H1 (cell line): Measurements from ENCODE around the gene SSH2. TPM values are rescaled to one million over a fixed set of nuclear protein-coding genes. Genes with fewer than 3 reads are reported as not detected.

ENCODE experiments used
- CTCF ChIA-PET: fragments of 300-600 bp; sonication (Branson Sonifier 250); formaldehyde crosslinking; loops from one replicate; lab custom pipeline; 2021; ENCODE audit not compliant: partially characterized antibody; lab: Charles Lee
- POLR2A ChIA-PET: fragments of 300-600 bp; sonication (Branson Sonifier 250); formaldehyde crosslinking; loops from one replicate; lab custom pipeline; 2021; ENCODE audit warnings: inconsistent platforms; ENCODE audit not compliant: partially characterized antibody; lab: Charles Lee
- DNase-seq, 2 experiments: peaks; one replicate each; pipeline versions ENCODE4 v3.0.0 to v3.0.0-alpha.2; 2010 to 2022; ENCODE audit warnings: low spot score in 2 of 2, low read depth in 1 of 2, mixed read lengths in 1 of 2
- FAIRE-seq: peaks from 2 replicates; lab custom pipeline; 2011; peaks lifted over from hg19 to GRCh38; lab: Jason Lieb, UNC
- H2AFZ ChIP-seq: 2 replicates; pipeline ENCODE4 v1.8.1; 2012; ENCODE audit warnings: low read length, inconsistent platforms
- H2AK5ac ChIP-seq: 2 replicates; pipeline ENCODE4 v1.6.1; 2013; ENCODE audit warnings: low read depth, low read length
- H2BK120ac ChIP-seq: replicated peaks from 2 replicates; pipeline ENCODE3; 2013; ENCODE audit warnings: low read depth, low read length, inconsistent platforms
- H2BK12ac ChIP-seq: 2 replicates; pipeline ENCODE4 v1.6.1; 2013; ENCODE audit warnings: low read depth, low read length
- H2BK15ac ChIP-seq: 2 replicates; pipeline ENCODE4 v1.6.1; 2013; ENCODE audit warnings: low read length
- H2BK20ac ChIP-seq: 2 replicates; pipeline ENCODE4 v1.6.1; 2013; ENCODE audit warnings: low read length
- H2BK5ac ChIP-seq: 2 replicates; pipeline ENCODE4 v1.6.1; 2013; ENCODE audit warnings: low read depth, low read length
- H3K14ac ChIP-seq: 2 replicates; pipeline ENCODE4 v1.6.1; 2013; ENCODE audit warnings: inconsistent platforms; ENCODE audit not compliant: insufficient read length
- H3K18ac ChIP-seq: 2 replicates; pipeline ENCODE4 v1.6.1; 2013; ENCODE audit warnings: low read length; ENCODE audit errors: extremely low read depth
- H3K23ac ChIP-seq: 2 replicates; pipeline ENCODE4 v1.6.1; 2013; ENCODE audit warnings: inconsistent platforms; ENCODE audit not compliant: insufficient read length
- H3K23me2 ChIP-seq: 2 replicates; pipeline ENCODE4 v1.6.1; 2013; ENCODE audit warnings: low read depth, low read length
- H3K27ac ChIP-seq: 2 replicates; pipeline ENCODE4 v1.6.1; 2011; ENCODE audit warnings: low read depth, low read length, inconsistent platforms
- H3K27me3 ChIP-seq, 4 experiments: replicated peaks in 1 of 4; 1 replicate in 1 of 4; 2 replicates in 3 of 4; pipeline versions ENCODE4 v1.6.1 to v1.8.1; 2011 to 2013; ENCODE audit warnings: low read length in 3 of 4, mild to moderate bottlenecking in 3 of 4, inconsistent platforms in 2 of 4, mixed read lengths in 2 of 4, moderate library complexity in 1 of 4; ENCODE audit not compliant: control insufficient read depth in 3 of 4, insufficient read depth in 3 of 4; ENCODE audit errors: extremely low read depth in 1 of 4
- H3K36me3 ChIP-seq, 4 experiments: 2 replicates each; pipeline versions ENCODE4 v1.6.1 to v1.8.1; 2011 to 2013; ENCODE audit warnings: mild to moderate bottlenecking in 4 of 4, low read length in 3 of 4, moderate library complexity in 2 of 4, control low read depth in 1 of 4, inconsistent platforms in 1 of 4; ENCODE audit not compliant: insufficient read depth in 4 of 4, control insufficient read depth in 2 of 4
- H3K4ac ChIP-seq: replicated peaks from 2 replicates; pipeline ENCODE3; 2013; ENCODE audit warnings: low read length, low read depth, mixed read lengths, inconsistent platforms; ENCODE audit not compliant: insufficient read length
- H3K4me1 ChIP-seq, 4 experiments: replicated peaks in 1 of 4; 1 replicate in 1 of 4; 2 replicates in 3 of 4; pipeline versions ENCODE4 v1.6.1 to v1.8.1; 2011 to 2013; ENCODE audit warnings: low read length in 3 of 4, inconsistent platforms in 2 of 4, mixed read lengths in 1 of 4; ENCODE audit not compliant: insufficient read depth in 4 of 4, control insufficient read depth in 3 of 4
- H3K4me2 ChIP-seq, 2 experiments: 2 replicates each; pipeline versions ENCODE4 v1.6.1 to v1.8.1; 2011 to 2013; ENCODE audit warnings: low read depth in 2 of 2, low read length in 2 of 2, control low read depth in 1 of 2, inconsistent platforms in 1 of 2, mild to moderate bottlenecking in 1 of 2; ENCODE audit not compliant: insufficient read depth in 1 of 2
- H3K4me3 ChIP-seq, 4 experiments: fragments of 200-600, 300-600 bp in 1 of 4; sonication (generic), shearing (Covaris generic), sonication (Bioruptor Twin) in 1 of 4; 2 replicates each; pipeline versions ENCODE4 v1.5.1 to v1.8.1; 2011 to 2016; ENCODE audit warnings: low read length in 4 of 4, low read depth in 3 of 4, control low read depth in 2 of 4, inconsistent platforms in 2 of 4, mild to moderate bottlenecking in 2 of 4, mixed read lengths in 1 of 4, moderate library complexity in 1 of 4; ENCODE audit not compliant: insufficient read depth in 2 of 4; ENCODE audit errors: extremely low read depth in 1 of 4
- H3K56ac ChIP-seq: replicated peaks from 2 replicates; pipeline ENCODE3; 2013; ENCODE audit warnings: low read depth, mild to moderate bottlenecking, mixed read lengths, low read length, inconsistent platforms; ENCODE audit not compliant: insufficient read length
- H3K79me1 ChIP-seq: 2 replicates; pipeline ENCODE4 v1.6.1; 2013; ENCODE audit warnings: low read depth, low read length, control low read depth
- H3K79me2 ChIP-seq, 2 experiments: 2 replicates each; pipeline versions ENCODE4 v1.6.1 to v1.8.1; 2012 to 2013; ENCODE audit warnings: low read length in 2 of 2, mild to moderate bottlenecking in 2 of 2, inconsistent platforms in 1 of 2; ENCODE audit not compliant: insufficient read depth in 2 of 2, control insufficient read depth in 1 of 2
- H3K9ac ChIP-seq, 4 experiments: replicated peaks in 1 of 4; 1 replicate in 1 of 4; 2 replicates in 3 of 4; pipeline versions ENCODE4 v1.6.1 to v1.8.1; 2011 to 2013; ENCODE audit warnings: low read depth in 3 of 4, low read length in 3 of 4, control low read depth in 2 of 4, mild to moderate bottlenecking in 2 of 4, moderate library complexity in 2 of 4, inconsistent platforms in 1 of 4; ENCODE audit errors: extremely low read depth in 1 of 4
- H3K9me3 ChIP-seq, 2 experiments: 2 replicates each; pipeline versions ENCODE4 v1.6.1 to v1.8.1; 2012 to 2013; ENCODE audit warnings: mild to moderate bottlenecking in 2 of 2, moderate library complexity in 2 of 2, control low read depth in 1 of 2, inconsistent platforms in 1 of 2, low read depth in 1 of 2, low read length in 1 of 2, mixed read lengths in 1 of 2; ENCODE audit not compliant: insufficient read depth in 2 of 2
- H4K20me1 ChIP-seq, 2 experiments: replicated peaks in 1 of 2; 2 replicates each; pipeline versions ENCODE3 to v1.8.1; 2011 to 2013; ENCODE audit warnings: inconsistent platforms in 2 of 2, low read length in 2 of 2, mild to moderate bottlenecking in 1 of 2; ENCODE audit not compliant: insufficient read depth in 2 of 2, control insufficient read depth in 1 of 2
- H4K5ac ChIP-seq: 2 replicates; pipeline ENCODE4 v1.6.1; 2013; ENCODE audit warnings: low read length, low read depth, mixed read lengths, inconsistent platforms; ENCODE audit not compliant: insufficient read length
- H4K8ac ChIP-seq: 2 replicates; pipeline ENCODE4 v1.8.0; 2013; ENCODE audit warnings: mild to moderate bottlenecking, moderate library complexity, low read length, inconsistent platforms; ENCODE audit not compliant: insufficient read depth; ENCODE audit errors: extremely low read depth
- H4K91ac ChIP-seq: replicated peaks from 2 replicates; pipeline ENCODE3; 2013; ENCODE audit warnings: low read length, mixed read lengths, inconsistent platforms; ENCODE audit not compliant: insufficient read length
- EP300 ChIP-seq, 2 experiments: IDR thresholded peaks; 1 replicate in 1 of 2; 2 replicates in 1 of 2; pipeline ENCODE4 v1.6.1; 2011 to 2012; ENCODE audit warnings: low read depth in 2 of 2, low read length in 2 of 2, mild to moderate bottlenecking in 2 of 2, borderline replicate concordance in 1 of 2, inconsistent platforms in 1 of 2, moderate library complexity in 1 of 2
- JUND ChIP-seq: IDR thresholded peaks from 2 replicates; pipeline ENCODE4 v1.6.1; 2011; ENCODE audit warnings: mild to moderate bottlenecking, improper control_type of control experiment, low read length
- POU5F1 ChIP-seq: IDR thresholded peaks from 2 replicates; pipeline ENCODE4 v1.6.1; 2011; ENCODE audit warnings: low read depth, mild to moderate bottlenecking, low read length, moderate library complexity
- SP4 ChIP-seq: IDR thresholded peaks from 2 replicates; pipeline ENCODE4 v1.6.1; 2012; ENCODE audit warnings: low read length, inconsistent platforms
- WGBS, 2 experiments: shearing (Covaris generic) in 1 of 2; methylation state at CpG; one replicate each; pipeline versions ENCODE4 v1.1.6 to v1.1.7; 2013 to 2015; ENCODE audit warnings: low lambda C conversion rate in 2 of 2, mixed read lengths in 2 of 2, inconsistent platforms in 1 of 2, low coverage in 1 of 2, missing lambda C conversion rate in 1 of 2; ENCODE audit not compliant: insufficient replicate concordance in 2 of 2, insufficient coverage in 1 of 2, insufficient read length in 1 of 2; ENCODE audit errors: extremely low coverage in 1 of 2, missing lambda C conversion rate in 1 of 2; 5-methylcytosine and 5-hydroxymethylcytosine counted together
- polyA plus RNA-seq, 7 experiments: library from polyadenylated mRNA; depleted of rRNA in 3 of 7; stranded (reverse) in 5 of 7; unstranded in 2 of 7; fragments of >200 nt in 5 of 7; fragments of 200-250 nt in 2 of 7; gene quantifications; 1 replicate in 5 of 7; 2 replicates in 1 of 7; 4 replicates in 1 of 7; pipeline versions ENCODE4 v1.2.1 to v1.2.3, GENCODE V29; 2011 to 2013; ENCODE audit warnings: missing spikeins in 2 of 7, mixed read lengths in 2 of 7
- total RNA-seq: library from RNA; stranded (reverse); fragmentation: NEBNext Ultra II Directional; extraction: Animal tissue kit (Norgen Biotek cat#: 25700); gene quantifications from 2 replicates; pipeline ENCODE4 v1.2.1, GENCODE V29; 2021
- TF ChIP-seq, protein P1 (sequence below): IDR thresholded peaks from 2 replicates; pipeline ENCODE4 v1.6.1; 2012; ENCODE audit warnings: inconsistent platforms
- TF ChIP-seq, protein P2 (sequence below), 3 experiments: IDR thresholded peaks; 1 replicate in 2 of 3; 2 replicates in 1 of 3; pipeline versions ENCODE4 v1.5.1 to v1.6.1; 2011; ENCODE audit warnings: low read length in 3 of 3, mild to moderate bottlenecking in 3 of 3, inconsistent platforms in 2 of 3, low read depth in 1 of 3, moderate library complexity in 1 of 3; ENCODE audit not compliant: insufficient read depth in 1 of 3; ENCODE audit errors: control extremely low read depth in 1 of 3

The SSH2 gene
- total and polyA plus RNA-seq, 2 of the 8 experiments (the other 6 are each of a cell fraction or from before 2014, with no cell fraction given) = 5.2 to 15.9 TPM

DNA sequence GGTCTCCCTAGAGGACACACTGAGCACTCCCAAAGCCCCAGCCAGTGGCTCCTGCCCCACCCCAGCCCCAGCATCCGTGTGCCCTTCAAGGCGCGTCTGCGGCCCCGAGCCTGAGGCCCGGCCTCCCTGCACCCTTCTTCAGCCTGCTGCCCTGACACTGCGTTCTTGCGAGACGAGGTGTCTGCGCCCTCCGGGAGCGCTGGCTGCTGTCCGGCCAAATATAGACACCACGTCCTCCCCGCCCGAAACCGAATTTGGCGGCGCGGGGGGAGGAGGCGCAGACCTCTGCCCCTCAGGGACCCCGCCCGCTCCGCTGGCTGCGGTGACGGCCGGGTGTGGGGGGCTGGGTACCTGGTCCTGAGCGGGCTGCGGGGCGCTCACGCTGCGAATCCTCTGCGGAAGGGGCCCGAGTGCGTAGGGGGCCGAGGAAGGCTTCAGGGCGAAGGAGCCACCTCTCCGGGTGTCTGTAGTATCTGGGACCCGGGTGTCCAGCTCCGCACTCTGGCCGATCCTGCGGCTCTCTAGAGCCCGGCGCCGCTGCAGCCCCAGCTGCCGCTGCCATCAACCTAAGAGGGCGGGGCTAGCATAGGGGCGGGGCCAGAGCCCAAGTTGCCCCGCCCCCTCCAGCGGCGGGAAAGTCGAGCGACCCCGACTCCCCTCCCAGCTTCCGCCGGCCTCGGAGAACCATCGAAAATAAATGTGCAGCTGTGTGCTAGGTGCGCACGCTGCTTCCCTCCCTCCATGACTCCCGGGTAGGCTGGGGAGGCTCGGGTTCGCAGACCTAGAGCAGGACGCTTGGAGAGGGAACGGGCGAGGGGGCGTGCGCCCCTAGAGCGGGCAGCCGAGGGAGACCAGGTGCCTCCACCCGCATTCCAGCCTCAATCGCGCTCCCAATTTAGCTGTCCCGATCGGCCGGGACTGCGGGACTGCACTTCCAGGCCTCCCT lies 307.4 kb downstream of the SSH2 start, which contains the start of gene CORO6:
CORO6 (minus strand) TSS at position 576 of the 946 bp plus-strand sequence. CDS start 1,491 bp downstream, outside the sequence.
- peaks cover 12% of the 10 kb centered on the region; the same call in 1 of the 2 replicates for H3K23me2 ChIP-seq
- ChIA-PET POLR2A (interaction anchor here (0.6 to 1.4 kb wide), 6 partner anchors 17 to 363 kb away, joined by 3 to 4 read pairs (median 4); partner anchors contain the start of gene SSH2), CTCF (interaction anchor here (0.6 to 13.1 kb wide), 11 partner anchors 12 to 473 kb away, joined by 3 to 193 read pairs (median 3); partner anchors contain the start of genes ABHD15, ANKRD13B, SSH2 and TP53I13)
- TF ChIP-seq SP4 (no peak; the same call in 1 of the 2 replicates), JUND (no peak), EP300 (IDR thresholded peaks at IDR 0.05; ENCODE audit: borderline replicate concordance in 1 of 2, low read depth in 2 of 2, low read length in 2 of 2) (no peak), POU5F1 (no peak)
- TF ChIP-seq, protein P1, sequence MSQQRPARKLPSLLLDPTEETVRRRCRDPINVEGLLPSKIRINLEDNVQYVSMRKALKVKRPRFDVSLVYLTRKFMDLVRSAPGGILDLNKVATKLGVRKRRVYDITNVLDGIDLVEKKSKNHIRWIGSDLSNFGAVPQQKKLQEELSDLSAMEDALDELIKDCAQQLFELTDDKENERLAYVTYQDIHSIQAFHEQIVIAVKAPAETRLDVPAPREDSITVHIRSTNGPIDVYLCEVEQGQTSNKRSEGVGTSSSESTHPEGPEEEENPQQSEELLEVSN = peak; percentile 87
- TF ChIP-seq, protein P2, sequence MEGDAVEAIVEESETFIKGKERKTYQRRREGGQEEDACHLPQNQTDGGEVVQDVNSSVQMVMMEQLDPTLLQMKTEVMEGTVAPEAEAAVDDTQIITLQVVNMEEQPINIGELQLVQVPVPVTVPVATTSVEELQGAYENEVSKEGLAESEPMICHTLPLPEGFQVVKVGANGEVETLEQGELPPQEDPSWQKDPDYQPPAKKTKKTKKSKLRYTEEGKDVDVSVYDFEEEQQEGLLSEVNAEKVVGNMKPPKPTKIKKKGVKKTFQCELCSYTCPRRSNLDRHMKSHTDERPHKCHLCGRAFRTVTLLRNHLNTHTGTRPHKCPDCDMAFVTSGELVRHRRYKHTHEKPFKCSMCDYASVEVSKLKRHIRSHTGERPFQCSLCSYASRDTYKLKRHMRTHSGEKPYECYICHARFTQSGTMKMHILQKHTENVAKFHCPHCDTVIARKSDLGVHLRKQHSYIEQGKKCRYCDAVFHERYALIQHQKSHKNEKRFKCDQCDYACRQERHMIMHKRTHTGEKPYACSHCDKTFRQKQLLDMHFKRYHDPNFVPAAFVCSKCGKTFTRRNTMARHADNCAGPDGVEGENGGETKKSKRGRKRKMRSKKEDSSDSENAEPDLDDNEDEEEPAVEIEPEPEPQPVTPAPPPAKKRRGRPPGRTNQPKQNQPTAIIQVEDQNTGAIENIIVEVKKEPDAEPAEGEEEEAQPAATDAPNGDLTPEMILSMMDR (IDR thresholded peaks at IDR 0.05; ENCODE audit: control extremely low read depth in 1 of 3, insufficient read depth in 1 of 3, low read depth in 1 of 3, low read length in 3 of 3) = no peak

More for the DNA sequence above, 307.4 kb downstream of the SSH2 start, which contains the start of gene CORO6:
- 3% methylated on average over 64 of the region's 77 CpGs; no CpG with 5 or more reads in 1 of the 2 experiments for WGBS, 2 experiments
- Histone ChIP-seq H4K91ac (peak within 1 kb of the TSS; percentile 83), H3K79me2 (no peaks in the 10 kb centered on the region), H3K4me1 (peaks cover 11 to 24% (median 16%) of the 10 kb centered on the region in 4 experiments), H2AFZ (peak within 1 kb of the TSS; percentile 85; the same call in 1 of the 2 replicates), H2BK20ac (peak within 1 kb of the TSS; percentile 72), H3K27ac (peak within 1 kb of the TSS; percentile 72), H4K5ac (peak within 1 kb of the TSS; percentile 90), H2BK15ac (peak within 1 kb of the TSS; percentile 99), H2BK5ac (peak within 1 kb of the TSS; percentile 95; the same call in 1 of the 2 replicates), H2BK12ac (peak within 1 kb of the TSS; percentile 77; the same call in 1 of the 2 replicates), H3K4me2 (peak within 1 kb of the TSS; percentile 95), H3K18ac (peak within 1 kb of the TSS; percentile 97), H4K8ac (peak within 1 kb of the TSS; percentile 95; the same call in 1 of the 2 replicates), H3K4me3 (peak within 1 kb of the TSS; percentile 53 to 84 (median 69)), H4K20me1 (peaks cover 0 to 6% of the 10 kb centered on the region in 2 experiments), H2BK120ac (no peak within 1 kb of the TSS), H3K9me3 (no peaks in the 10 kb centered on the region), H3K9ac (peak within 1 kb of the TSS in 3 of 4 experiments; percentile 75 to 85 (median 84); a peak in 6 of 7 replicates), H2AK5ac (no peak within 1 kb of the TSS), H3K14ac (no peak within 1 kb of the TSS), H3K56ac (no peak within 1 kb of the TSS), H3K23ac (no peak within 1 kb of the TSS), H3K79me1 (no peaks in the 10 kb centered on the region), H3K36me3 (no peaks in the 10 kb centered on the region), H3K27me3 (peaks cover 5 to 42% (median 29%) of the 10 kb centered on the region in 4 experiments), H3K4ac (peak within 1 kb of the TSS; percentile 70)
- DNase-seq (peak in 1 of 2 experiments; percentile 94), FAIRE-seq (no peak)
